Astrocyte of the cerebellum (primary cell): ENCODE data around the gene FBLN2.

Experiments
- DNase-seq: peaks from one replicate; pipeline ENCODE4 v3.0.0-alpha.2; 2011; ENCODE audit warnings: low read depth
- H3K4me3 ChIP-seq: 2 replicates; pipeline ENCODE4 v1.5.1; 2011; ENCODE audit warnings: mild to moderate bottlenecking, low read depth, low read length, moderate library complexity
- CTCF ChIP-seq: IDR thresholded peaks from 2 replicates; pipeline ENCODE4 v1.5.1; 2012; ENCODE audit warnings: low read length, low read depth, moderate library complexity, mild to moderate bottlenecking; ENCODE audit errors: missing control alignments
- in situ Hi-C: cut with HindIII; loops from 2 replicates; pipeline ENCODE4 v1.10.0; 2017; ENCODE audit warnings: low sequenced_read_pairs

Gene FBLN2

GRCh38 chr3:13677272-13677671 lies 128.3 kb downstream of the FBLN2 start:
- DNase-seq: no peak
- no peak overlapping the region for H3K4me3 ChIP-seq
- in situ Hi-C loops: no loop called here
- no peak for TF ChIP-seq CTCF

- in situ Hi-C loops: loop anchor here (10.0 kb wide), 1 partner anchor 1163 kb away; no protein-coding TSS in a partner anchor
- no peak overlapping the region for H3K4me3 ChIP-seq
- no peak for TF ChIP-seq CTCF
- no peak for DNase-seq
Observed at GRCh38 chr3:13681931-13682330, 133.0 kb downstream of the FBLN2 start.

GRCh38 chr3:13682331-13683013 lies 133.5 kb downstream of the FBLN2 start:
- TF ChIP-seq CTCF: no peak
- no peak overlapping the region for H3K4me3 ChIP-seq
- no peak for DNase-seq
- in situ Hi-C loops: loop anchor here (10.0 kb wide), 1 partner anchor 1162 kb away; no protein-coding TSS in a partner anchor

- H3K4me3 ChIP-seq: no peak overlapping the region
- DNase-seq: no peak
- in situ Hi-C loops: loop anchor here (10.0 kb wide), 1 partner anchor 1162 kb away; no protein-coding TSS in a partner anchor
- TF ChIP-seq CTCF: no peak
Observed at GRCh38 chr3:13683288-13683687, 134.4 kb downstream of the FBLN2 start.

GRCh38 chr3:13683772-13684171 lies 134.8 kb downstream of the FBLN2 start:
- in situ Hi-C loops: loop anchor here (10.0 kb wide), 1 partner anchor 1161 kb away; no protein-coding TSS in a partner anchor
- no peak overlapping the region for H3K4me3 ChIP-seq
- TF ChIP-seq CTCF: no peak
- DNase-seq: no peak

GRCh38 chr3:13684350-13684749 lies 135.4 kb downstream of the FBLN2 start:
- no peak for TF ChIP-seq CTCF
- in situ Hi-C loops: loop anchor here (10.0 kb wide), 1 partner anchor 1160 kb away; no protein-coding TSS in a partner anchor
- no peak overlapping the region for H3K4me3 ChIP-seq
- no peak for DNase-seq
